HCT116 (cell line): Measurements from ENCODE around the gene TRIM63.

Source experiments
- CEBPB ChIP-seq: IDR thresholded peaks from 2 replicates; pipeline ENCODE4 v1.6.1; 2012; ENCODE audit warnings: low read depth
- CTCF ChIP-seq, 3 experiments: fragments of 200-600 bp in 1 of 3; sonication (generic) in 1 of 3; IDR thresholded peaks in 2 of 3; conservative IDR thresholded peaks in 1 of 3; 2 replicates each; pipeline ENCODE4 v1.5.1; 2012 to 2017; ENCODE audit warnings: low read depth in 2 of 3, low read length in 2 of 3, antibody characterized with exemption in 1 of 3, borderline replicate concordance in 1 of 3, control low read depth in 1 of 3, mild to moderate bottlenecking in 1 of 3, mixed read lengths in 1 of 3, mixed run types in 1 of 3, moderate library complexity in 1 of 3; ENCODE audit not compliant: insufficient read depth in 1 of 3
- EGR1 ChIP-seq: IDR thresholded peaks from 2 replicates; pipeline ENCODE4 v1.6.1; 2012; ENCODE audit warnings: low read depth
- EZH2 ChIP-seq: fragments of 200-600 bp; sonication (generic); IDR thresholded peaks from 2 replicates; pipeline ENCODE4 v1.6.1; 2017; ENCODE audit warnings: antibody characterized with exemption, mixed run types
- FOSL1 ChIP-seq: IDR thresholded peaks from 2 replicates; pipeline ENCODE4 v1.6.1; 2012; ENCODE audit warnings: low read depth
- POLR2A ChIP-seq: IDR thresholded peaks from 2 replicates; pipeline ENCODE4 v1.7.0; 2011; ENCODE audit warnings: borderline replicate concordance; ENCODE audit not compliant: insufficient read depth, insufficient read length; ENCODE audit errors: extremely low read depth
- POLR2AphosphoS5 ChIP-seq: IDR thresholded peaks from 2 replicates; pipeline ENCODE4 v1.6.1; 2011; ENCODE audit warnings: mild to moderate bottlenecking, low read depth, low read length, moderate library complexity
- REST ChIP-seq: IDR thresholded peaks from 2 replicates; pipeline ENCODE4 v1.6.1; 2012; ENCODE audit warnings: low read depth
- SIN3A ChIP-seq: IDR thresholded peaks from 2 replicates; pipeline ENCODE4 v1.6.1; 2012; ENCODE audit warnings: low read depth
- SP1 ChIP-seq: IDR thresholded peaks from 2 replicates; pipeline ENCODE4 v1.6.1; 2012; ENCODE audit warnings: low read depth
- ZNF274 ChIP-seq: fragments of 200-500 bp; sonication (Bioruptor generic); IDR thresholded peaks from 2 replicates; pipeline ENCODE4 v1.6.1; 2014; ENCODE audit warnings: mild to moderate bottlenecking, low read depth, low read length, inconsistent platforms

- TF ChIP-seq ZNF274 (no peak), FOSL1 (no peak), POLR2A (no peak), CTCF (IDR thresholded peaks at IDR 0.05 in 2 of 3, conservative IDR thresholded peaks at IDR 0.05 in 1 of 3; ENCODE audit: borderline replicate concordance in 1 of 3, insufficient read depth in 1 of 3, low read depth in 2 of 3, low read length in 2 of 3) (no peak), SP1 (0 out of 2 replicates have a peak, but pooled peaks have one; percentile 11), CEBPB (no peak), EGR1 (no peak), EZH2 (no peak), SIN3A (no peak), REST (no peak), POLR2AphosphoS5 (no peak)
Observed at GRCh38 chr1:26078286-26079177, 11.1 kb upstream of the TRIM63 start.
